ENCODE data around the gene FASTKD3.
"Not testable (repeated sequence)": the region's sequence is repeated elsewhere in the genome, so short reads cannot be mapped to it uniquely, and the experiment has no call there.

FASTKD3 gene

GRCh38 chr5:7868773-7869473, at the start of gene FASTKD3, which contains the start of gene MTRR:
Gene FASTKD3, minus strand, starts transcription at chr5:7869031. Its CDS starts 948 bp downstream, at chr5:7868083.
Gene MTRR, plus strand, starts transcription at chr5:7869148. Its CDS starts 1,647 bp downstream, at chr5:7870795.
- DNase-seq, result peak; percentile 23

DNA sequence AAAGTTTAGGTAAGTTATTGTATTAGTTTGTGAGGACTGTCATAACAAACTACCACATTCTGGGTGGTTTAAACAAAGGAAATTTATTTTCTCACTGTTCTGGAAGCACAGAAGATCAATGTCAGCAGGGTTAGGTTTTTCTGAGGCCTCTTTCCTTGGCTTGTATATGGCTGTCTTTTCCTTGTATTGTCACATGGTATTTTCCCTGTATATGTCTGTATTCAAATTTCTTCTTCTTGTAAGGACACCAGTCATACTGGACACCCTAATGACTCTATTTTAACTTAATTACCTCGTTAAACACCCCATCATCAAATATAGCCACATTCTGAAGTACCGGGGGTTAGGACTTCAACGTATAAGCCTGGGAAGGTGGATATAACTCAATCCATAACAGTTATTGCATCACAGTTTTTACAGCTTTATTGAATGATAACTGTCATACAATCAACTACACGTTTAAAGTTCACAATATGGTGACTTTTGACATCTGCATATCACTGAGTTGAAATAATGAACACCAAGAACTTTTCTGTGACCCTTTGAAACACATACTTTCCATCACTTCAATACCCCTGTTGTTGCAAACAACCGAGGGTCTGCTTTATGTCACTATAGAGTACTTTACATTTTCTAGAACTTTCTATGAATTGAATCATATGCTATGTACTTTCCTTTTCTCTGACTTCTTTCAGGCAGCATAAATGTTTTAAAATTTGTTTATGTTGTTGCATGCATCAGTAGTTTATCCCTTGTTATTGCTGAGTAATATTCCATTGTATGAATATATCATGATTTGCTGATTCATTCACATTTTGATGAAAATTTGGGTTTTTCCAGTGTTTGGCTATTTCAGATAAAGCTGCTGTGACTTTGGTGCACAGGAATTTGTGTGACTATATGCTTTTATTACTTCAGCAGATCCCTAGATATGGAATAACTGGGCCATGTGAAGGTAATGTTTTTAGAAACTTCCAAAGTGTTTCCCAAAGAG, 48.6 kb upstream of the FASTKD3 start:
- no peak for DNase-seq

DNA sequence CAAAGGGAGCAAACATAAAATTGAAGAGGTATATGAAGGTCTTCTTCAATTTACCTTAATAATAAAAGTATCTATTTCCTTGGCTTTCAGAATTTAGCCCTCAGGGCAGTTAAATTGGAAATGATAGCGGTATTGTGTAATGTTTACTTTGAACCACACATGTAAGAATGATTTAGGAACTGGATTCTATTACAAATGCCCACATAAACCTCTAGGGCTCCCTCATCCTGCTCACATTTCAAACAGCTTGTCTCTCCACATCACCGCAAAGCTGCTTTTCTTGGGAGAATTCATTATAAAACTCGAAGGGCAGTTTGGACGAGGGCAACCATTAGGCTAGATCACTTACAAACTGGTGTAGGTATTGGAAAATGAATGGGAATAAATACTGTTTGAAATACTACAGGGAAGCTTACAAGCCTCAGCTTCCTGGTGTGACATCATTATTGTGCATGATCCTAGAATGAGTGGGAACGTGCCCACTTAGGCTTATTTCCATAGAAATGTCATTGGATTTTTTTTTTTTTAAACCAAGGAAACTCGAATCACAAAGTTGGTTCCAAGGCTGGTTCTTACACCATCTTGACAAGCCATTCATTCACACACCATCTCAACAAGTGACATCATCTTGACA, 47.5 kb upstream of the FASTKD3 start:
- no peak for DNase-seq

DNA sequence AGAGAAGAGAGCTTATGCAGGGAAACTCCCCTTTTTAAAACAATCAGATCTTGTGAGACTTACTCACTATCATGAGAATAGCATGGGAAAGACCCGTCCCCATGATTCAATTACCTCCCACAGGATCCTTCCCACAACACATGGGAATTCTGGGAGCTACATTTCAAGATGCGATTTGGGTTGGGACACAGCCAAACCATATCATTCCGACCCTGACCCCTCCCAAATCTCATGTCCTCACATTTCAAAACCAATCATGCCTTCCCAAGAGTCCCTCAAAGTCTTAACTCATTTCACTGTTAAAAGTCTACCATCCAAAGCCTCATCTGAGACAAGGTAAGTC, 42.6 kb upstream of the FASTKD3 start:
- DNase-seq, result not testable (repeated sequence)

- DNase-seq, result no peak
Observed at GRCh38 chr5:7910738-7911428, 42.1 kb upstream of the FASTKD3 start.

DNA sequence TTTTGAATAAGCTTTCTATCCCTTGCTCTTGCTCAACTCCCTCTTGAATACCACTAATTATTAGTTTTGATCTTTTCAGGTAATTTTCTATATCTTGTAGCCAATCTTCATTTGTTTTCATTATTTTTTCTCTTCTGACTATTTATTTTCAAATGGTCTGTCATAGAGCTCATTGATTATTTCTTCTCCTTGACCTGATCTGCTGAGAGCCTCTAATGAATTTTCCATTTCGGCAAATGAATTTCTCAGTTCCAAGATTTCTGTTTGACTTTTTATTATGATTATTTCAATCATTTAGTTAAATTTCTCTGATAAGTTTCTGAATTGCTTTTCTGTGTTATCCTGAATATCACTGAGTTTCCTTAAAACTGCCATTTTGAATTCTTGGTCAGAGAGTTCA, 39.5 kb upstream of the FASTKD3 start:
- DNase-seq, result no peak

DNA sequence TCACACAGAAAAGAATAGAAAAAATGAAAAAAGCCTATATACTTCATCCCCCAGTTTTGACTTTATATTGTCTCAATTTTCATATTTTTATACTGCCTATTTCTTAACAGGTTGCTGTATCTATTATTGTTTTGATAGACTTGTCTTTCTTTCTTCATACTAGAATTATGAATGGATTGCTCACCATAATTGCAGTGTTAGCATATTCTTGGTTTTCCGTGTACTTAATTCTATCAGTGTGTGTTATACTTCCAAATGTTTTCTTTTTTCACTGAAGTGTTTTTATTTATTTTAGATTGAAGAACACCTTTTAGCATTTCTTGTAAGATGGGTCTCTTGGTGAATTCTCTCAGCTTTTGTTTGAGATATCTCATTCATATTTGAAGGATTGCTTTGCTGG, 38.8 kb upstream of the FASTKD3 start:
- no peak for DNase-seq

DNA sequence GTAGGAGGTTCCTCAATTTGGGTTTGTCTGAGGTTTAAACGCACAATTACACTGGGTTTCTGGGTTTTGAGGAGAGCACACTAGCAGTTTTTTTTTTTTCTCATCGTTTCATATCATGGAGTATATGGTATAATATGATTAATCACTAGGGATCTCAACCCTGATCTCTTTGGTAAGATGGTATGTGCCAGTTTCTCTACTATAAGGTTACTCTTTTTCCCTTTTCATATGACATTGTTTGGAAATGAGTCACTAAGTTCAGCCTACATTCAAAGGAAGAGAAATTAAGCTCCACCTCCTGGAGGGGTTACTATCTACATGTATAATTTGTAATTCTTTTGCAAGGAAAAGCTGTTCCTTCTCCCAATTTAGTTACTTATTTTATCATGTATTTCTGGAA, 35.3 kb upstream of the FASTKD3 start:
- no peak for DNase-seq

DNA sequence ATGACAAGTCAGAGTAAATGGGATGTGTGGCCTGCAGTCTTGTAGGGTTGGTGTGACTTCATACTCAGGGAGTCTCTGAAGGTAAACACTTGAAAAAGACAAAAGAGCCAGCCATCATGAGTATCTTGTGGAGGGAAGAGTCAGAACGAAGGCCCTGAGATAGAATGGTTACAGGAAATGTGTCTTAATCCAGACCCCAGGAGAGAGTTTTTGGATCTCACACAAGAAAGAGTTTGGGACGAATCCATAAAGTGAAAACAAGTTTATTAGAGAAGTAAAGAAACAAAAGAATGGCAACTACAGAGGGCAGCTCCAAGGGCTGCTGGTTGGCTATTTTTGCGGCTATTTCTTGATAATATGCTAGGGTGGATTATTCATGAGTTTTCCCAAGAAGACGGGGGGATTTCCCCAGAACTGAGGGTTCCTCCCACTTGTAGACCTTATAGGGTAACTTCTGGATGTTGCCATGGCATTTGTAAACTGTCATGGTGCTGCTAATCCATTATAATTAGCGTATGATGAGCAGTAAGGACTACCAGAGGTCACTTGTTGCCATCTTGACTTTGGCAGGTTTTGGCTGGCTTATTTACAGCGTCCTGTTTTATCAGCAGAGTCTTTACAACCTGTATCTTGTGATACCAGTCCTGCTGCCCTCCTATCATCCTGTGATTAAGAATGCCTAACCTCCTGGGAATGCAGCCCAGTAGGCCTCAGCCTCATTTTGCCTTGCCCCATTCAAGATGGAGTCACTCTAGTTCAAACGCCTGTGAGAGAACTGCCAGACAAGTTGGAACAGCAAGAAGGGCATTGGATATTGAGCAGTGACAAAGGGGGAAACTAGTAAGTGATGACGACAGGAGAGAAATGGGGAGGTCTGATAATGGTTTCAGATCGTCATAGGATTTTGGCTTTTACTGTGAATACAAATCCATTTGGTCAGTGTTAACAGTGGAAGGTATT, 34.1 kb upstream of the FASTKD3 start:
- DNase-seq, result no peak

DNA sequence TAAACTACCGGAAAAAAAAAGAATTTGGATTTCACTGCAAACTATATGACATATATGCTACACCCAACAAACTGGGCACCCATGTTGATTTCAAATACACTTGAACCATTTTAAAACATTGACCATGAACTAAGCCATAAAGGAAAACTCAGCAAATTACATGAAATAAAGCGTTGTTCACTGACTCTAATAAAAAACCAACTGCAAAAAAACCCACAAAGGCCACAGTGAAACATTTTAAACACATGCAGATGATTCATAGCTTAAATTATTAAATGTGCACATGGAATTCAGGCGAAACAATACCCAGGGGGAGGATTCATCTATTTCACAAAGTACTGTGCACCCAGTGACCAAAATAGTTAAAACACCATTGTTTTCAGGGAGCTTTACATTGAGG, 33.4 kb upstream of the FASTKD3 start:
- DNase-seq, result no peak

- DNase-seq, result no peak
Observed at GRCh38 chr5:7897014-7897600, 28.3 kb upstream of the FASTKD3 start.

DNA sequence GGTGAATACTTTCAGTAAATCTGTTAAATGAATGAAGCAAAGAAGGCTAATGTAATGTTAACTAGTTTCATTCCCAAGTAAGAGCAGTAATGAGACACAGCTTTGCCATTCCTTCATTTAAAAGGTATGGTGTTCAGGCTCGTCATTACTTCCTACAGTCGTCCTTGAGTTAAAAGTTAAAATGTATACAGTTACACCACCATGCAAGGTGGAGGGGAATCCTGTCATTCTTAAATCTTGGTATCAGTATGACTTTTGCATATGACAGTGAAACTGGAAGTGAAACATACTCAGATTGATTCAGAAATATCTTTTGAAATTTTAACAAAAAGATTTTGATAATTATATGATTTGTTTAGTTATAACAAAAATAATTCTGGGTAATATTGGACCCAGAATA, 26.0 kb upstream of the FASTKD3 start:
- no peak for DNase-seq

- no peak for DNase-seq
Observed at GRCh38 chr5:7894439-7894838, 25.6 kb upstream of the FASTKD3 start.

DNA sequence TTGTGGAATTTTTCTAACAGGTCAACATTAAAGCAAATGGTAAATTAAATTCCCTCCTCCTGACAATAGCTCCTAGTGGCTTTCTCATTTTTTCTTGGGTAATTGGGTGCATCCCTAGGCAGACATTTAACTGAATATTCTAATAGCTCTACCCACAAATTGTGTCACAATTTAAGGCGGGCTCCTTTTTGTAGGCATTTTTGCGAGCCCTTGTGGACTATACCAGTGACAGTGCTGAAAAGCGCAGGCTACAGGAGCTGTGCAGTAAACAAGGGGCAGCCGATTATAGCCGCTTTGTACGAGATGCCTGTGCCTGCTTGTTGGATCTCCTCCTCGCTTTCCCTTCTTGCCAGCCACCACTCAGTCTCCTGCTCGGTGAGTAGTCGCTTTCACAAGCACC, 20.1 kb upstream of the FASTKD3 start:
- DNase-seq, result no peak

DNA sequence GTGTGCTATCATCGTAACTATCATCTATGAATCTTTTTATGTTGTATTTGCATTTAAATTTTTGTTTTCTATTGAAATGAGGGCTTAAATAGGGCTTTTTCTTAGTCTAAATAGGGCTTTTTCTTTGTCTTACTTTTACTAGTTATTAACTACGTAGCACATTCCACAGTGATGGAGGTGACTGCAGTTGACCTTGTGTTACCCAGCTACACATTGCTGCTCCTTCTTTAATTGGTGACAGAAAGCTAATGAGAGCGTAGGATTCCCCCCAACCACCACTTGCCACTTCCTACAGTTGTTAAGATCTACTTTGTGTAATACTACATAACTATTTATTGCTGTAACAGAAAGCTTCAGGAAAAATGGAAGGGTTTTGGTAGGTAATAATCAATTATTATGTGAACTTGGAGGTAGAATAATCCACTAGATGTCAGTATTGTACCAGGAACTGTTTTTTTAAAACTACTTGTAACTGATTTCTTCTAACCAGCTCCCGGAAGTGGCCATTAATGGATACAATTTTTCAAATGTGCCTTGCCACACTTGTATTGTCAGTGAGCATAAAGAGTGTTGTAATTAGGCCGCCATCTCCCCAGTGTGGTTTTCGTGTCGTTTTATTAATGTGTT, 18.1 kb upstream of the FASTKD3 start:
- no peak for DNase-seq

GRCh38 chr5:7884491-7885267, 15.8 kb upstream of the FASTKD3 start:
- DNase-seq, result no peak

DNA sequence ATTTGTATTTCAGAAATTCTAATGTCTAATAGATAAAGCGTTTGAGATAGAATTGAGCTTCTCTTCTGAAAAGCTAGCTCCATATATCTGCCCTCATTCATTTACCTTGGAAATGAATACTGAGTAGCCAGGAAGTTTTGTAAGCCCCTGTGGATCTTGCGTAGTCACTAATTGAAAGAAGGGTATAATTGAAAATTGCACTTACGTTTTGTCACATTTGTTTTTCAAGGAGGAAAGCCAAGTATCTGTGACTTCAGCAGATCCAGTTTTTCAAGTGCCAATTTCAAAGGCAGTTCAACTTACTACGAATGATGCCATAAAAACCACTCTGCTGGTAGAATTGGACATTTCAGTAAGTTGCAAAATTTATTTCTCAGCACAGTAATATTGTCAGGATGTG, 14.1 kb upstream of the FASTKD3 start:
- no peak for DNase-seq

DNA sequence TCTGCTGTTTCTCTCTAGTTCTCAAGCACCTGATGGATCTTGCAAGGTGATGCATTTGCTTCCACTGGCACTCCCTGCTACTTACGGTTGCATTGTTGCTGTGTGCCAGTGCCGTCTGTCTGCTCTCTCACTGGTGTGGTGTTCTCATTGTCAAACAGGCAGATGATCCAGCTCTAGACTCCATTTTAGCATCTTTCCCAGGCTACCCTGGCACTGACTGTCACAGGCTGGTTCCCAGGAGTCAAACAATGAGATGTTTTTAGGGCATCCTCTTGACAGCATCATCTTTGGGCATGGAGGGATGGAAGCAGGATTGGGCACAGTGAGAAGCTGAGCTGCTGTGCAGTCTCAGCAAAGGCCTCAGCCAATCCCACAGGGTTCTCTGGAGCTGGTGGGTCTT, 13.0 kb upstream of the FASTKD3 start:
- DNase-seq, result no peak

- DNase-seq, result no peak
Observed at GRCh38 chr5:7881091-7881490, 12.3 kb upstream of the FASTKD3 start.

- DNase-seq, result no peak
Observed at GRCh38 chr5:7878381-7878873, 9.6 kb upstream of the FASTKD3 start.
